ENCODE data around the gene PSTK.

Gene PSTK

GRCh38 chr10:123011987-123012386 is 31.8 kb downstream of the PSTK start:
- H3K79me2 ChIP-seq (ENCODE audit: insufficient read depth, low read length): peaks cover 20% of the 10 kb centered on the region
- H3F3A ChIP-seq (ENCODE audit: low read depth): no peaks in the 10 kb centered on the region
- no peak overlapping the region for H3K4me3 ChIP-seq (ENCODE audit: low read length, poor library complexity, severe bottlenecking)
- TF ChIP-seq EZH2phosphoT487 (IDR thresholded peaks at IDR 0.05; ENCODE audit: borderline replicate concordance) (no peak), CTCF (conservative IDR thresholded peaks at IDR 0.05; ENCODE audit: low read length) (no peak)
- no peaks in the 10 kb centered on the region for H3K9me3 ChIP-seq (ENCODE audit: insufficient read depth, low read depth, low read length)
- H3K36me3 ChIP-seq (ENCODE audit: insufficient read depth, low read length): no peaks in the 10 kb centered on the region
- peaks cover 19% of the 10 kb centered on the region for H3K4me1 ChIP-seq (ENCODE audit: insufficient read depth, low read length, poor library complexity, severe bottlenecking)
- H2AFZ ChIP-seq (ENCODE audit: low read length): no peak overlapping the region
- no peaks in the 10 kb centered on the region for H3K27me3 ChIP-seq (ENCODE audit: insufficient read depth, low read length, poor library complexity, severe bottlenecking)
- H3K9me2 ChIP-seq (replicated peaks; ENCODE audit: low read depth, low read length): no peaks in the 10 kb centered on the region
- H4K20me1 ChIP-seq (ENCODE audit: insufficient read depth, low read length, poor library complexity, severe bottlenecking): peaks cover 8% of the 10 kb centered on the region
- no peak overlapping the region for H3K9ac ChIP-seq (ENCODE audit: low read depth, low read length, poor library complexity, severe bottlenecking)
- no peak overlapping the region for H3K4me2 ChIP-seq (ENCODE audit: low read depth, low read length, poor library complexity, severe bottlenecking)

GRCh38 chr10:123013456-123014419 is 33.5 kb downstream of the PSTK start:
- Histone ChIP-seq H3K4me3 (ENCODE audit: low read length, poor library complexity, severe bottlenecking) (no peak overlapping the region), H4K20me1 (ENCODE audit: insufficient read depth, low read length, poor library complexity, severe bottlenecking) (no peaks in the 10 kb centered on the region), H3K36me3 (ENCODE audit: insufficient read depth, low read length) (no peaks in the 10 kb centered on the region), H3K4me1 (ENCODE audit: insufficient read depth, low read length, poor library complexity, severe bottlenecking) (peaks cover 12% of the 10 kb centered on the region), H3F3A (ENCODE audit: low read depth) (no peaks in the 10 kb centered on the region), H2AFZ (ENCODE audit: low read length) (no peak overlapping the region), H3K79me2 (ENCODE audit: insufficient read depth, low read length) (0 out of 2 replicates have a peak, but pooled peaks cover 6% of the 10 kb centered on the region), H3K9ac (ENCODE audit: low read depth, low read length, poor library complexity, severe bottlenecking) (no peak overlapping the region), H3K9me2 (replicated peaks; ENCODE audit: low read depth, low read length) (no peaks in the 10 kb centered on the region), H3K27me3 (ENCODE audit: insufficient read depth, low read length, poor library complexity, severe bottlenecking) (no peaks in the 10 kb centered on the region), H3K9me3 (ENCODE audit: insufficient read depth, low read depth, low read length) (no peaks in the 10 kb centered on the region), H3K4me2 (ENCODE audit: low read depth, low read length, poor library complexity, severe bottlenecking) (no peak overlapping the region)
- TF ChIP-seq EZH2phosphoT487 (IDR thresholded peaks at IDR 0.05; ENCODE audit: borderline replicate concordance) (no peak), CTCF (conservative IDR thresholded peaks at IDR 0.05; ENCODE audit: low read length) (no peak)

GRCh38 chr10:123014772-123015171 is 34.6 kb downstream of the PSTK start:
- Histone ChIP-seq H3K27me3 (ENCODE audit: insufficient read depth, low read length, poor library complexity, severe bottlenecking) (no peaks in the 10 kb centered on the region), H3K4me1 (ENCODE audit: insufficient read depth, low read length, poor library complexity, severe bottlenecking) (peaks cover 6% of the 10 kb centered on the region), H3K4me3 (ENCODE audit: low read length, poor library complexity, severe bottlenecking) (no peak overlapping the region), H3K9ac (ENCODE audit: low read depth, low read length, poor library complexity, severe bottlenecking) (no peak overlapping the region), H3F3A (ENCODE audit: low read depth) (no peaks in the 10 kb centered on the region), H3K36me3 (ENCODE audit: insufficient read depth, low read length) (no peaks in the 10 kb centered on the region), H3K4me2 (ENCODE audit: low read depth, low read length, poor library complexity, severe bottlenecking) (no peak overlapping the region), H4K20me1 (ENCODE audit: insufficient read depth, low read length, poor library complexity, severe bottlenecking) (no peaks in the 10 kb centered on the region), H3K9me2 (replicated peaks; ENCODE audit: low read depth, low read length) (no peaks in the 10 kb centered on the region), H3K9me3 (ENCODE audit: insufficient read depth, low read depth, low read length) (no peaks in the 10 kb centered on the region), H2AFZ (ENCODE audit: low read length) (no peak overlapping the region), H3K79me2 (ENCODE audit: insufficient read depth, low read length) (no peaks in the 10 kb centered on the region)
- TF ChIP-seq CTCF (conservative IDR thresholded peaks at IDR 0.05; ENCODE audit: low read length): no peak
- no peak for TF ChIP-seq EZH2phosphoT487 (IDR thresholded peaks at IDR 0.05; ENCODE audit: borderline replicate concordance)
